Measurements from ENCODE around the gene CDCA7L. TPM values are rescaled to one million over a fixed set of nuclear protein-coding genes. Genes with fewer than 3 reads are reported as not detected.
A peak's percentile ranks its signal among the peaks of the same experiment; 100 is the strongest.
"Not testable (repeated sequence)": the region's sequence is repeated elsewhere in the genome, so short reads cannot be mapped to it uniquely, and the experiment has no call there.

Gene CDCA7L
- polyA plus RNA-seq, 6 donors from 2014 or later = 229 to 356 (median 303) TPM

GRCh38 chr7:21887779-21888178 lies 57.9 kb downstream of the CDCA7L start:
- ATAC-seq (ENCODE audit: low read depth in 2 of 2) (no peak), DNase-seq (no peak)
- peak overlapping the region in 1 of 6 donors; percentile 29 for H3K27ac Mint-ChIP-seq
- H3K4me3 Mint-ChIP-seq = no peak overlapping the region
- no peaks in the 10 kb centered on the region for H3K9me3 Mint-ChIP-seq
- H3K27me3 Mint-ChIP-seq = no peaks in the 10 kb centered on the region
- no peaks in the 10 kb centered on the region for H3K36me3 Mint-ChIP-seq
- H3K4me1 Mint-ChIP-seq = peaks cover 0 to 12% (median 8%) of the 10 kb centered on the region in 3 donors

GRCh38 chr7:21887353-21887752 lies 58.3 kb downstream of the CDCA7L start:
- ATAC-seq (ENCODE audit: low read depth in 2 of 2) = no peak
- H3K27ac Mint-ChIP-seq = no peak overlapping the region
- DNase-seq = no peak

GRCh38 chr7:21886396-21886795 lies 59.3 kb downstream of the CDCA7L start:
- Mint-ChIP-seq H3K36me3 (no peaks in the 10 kb centered on the region), H3K4me1 (peaks cover 0 to 5% (median 0%) of the 10 kb centered on the region in 3 donors), H3K27me3 (no peaks in the 10 kb centered on the region), H3K27ac (peak overlapping the region in 1 of 6 donors; percentile 4), H3K4me3 (peak overlapping the region in 1 of 8 donors; percentile 66), H3K9me3 (no peaks in the 10 kb centered on the region)
- DNase-seq (no peak), ATAC-seq (ENCODE audit: low read depth in 2 of 2) (no peak)

More at GRCh38 chr7:21887353-21887752, 58.3 kb downstream of the CDCA7L start:
- Mint-ChIP-seq H3K4me3 (no peak overlapping the region), H3K27me3 (no peaks in the 10 kb centered on the region), H3K9me3 (no peaks in the 10 kb centered on the region), H3K36me3 (no peaks in the 10 kb centered on the region), H3K4me1 (peaks cover 0 to 8% (median 6%) of the 10 kb centered on the region in 3 donors)

GRCh38 chr7:21884496-21884895 lies 61.2 kb downstream of the CDCA7L start:
- no peak for ATAC-seq (ENCODE audit: low read depth in 2 of 2)

GRCh38 chr7:21883501-21883900 lies 62.2 kb downstream of the CDCA7L start:
- H3K9me3 Mint-ChIP-seq; H3K27me3 Mint-ChIP-seq; ATAC-seq (ENCODE audit: low read depth in 2 of 2); H3K4me3 Mint-ChIP-seq; H3K36me3 Mint-ChIP-seq; H3K4me1 Mint-ChIP-seq; H3K27ac Mint-ChIP-seq; DNase-seq: not testable (repeated sequence)

More at GRCh38 chr7:21884496-21884895, 61.2 kb downstream of the CDCA7L start:
- Mint-ChIP-seq H3K27ac (no peak overlapping the region), H3K4me3 (no peak overlapping the region), H3K36me3 (no peaks in the 10 kb centered on the region), H3K27me3 (no peaks in the 10 kb centered on the region), H3K9me3 (no peaks in the 10 kb centered on the region), H3K4me1 (no peaks in the 10 kb centered on the region)
- no peak for DNase-seq

GRCh38 chr7:21883069-21883468 lies 62.6 kb downstream of the CDCA7L start:
- Mint-ChIP-seq H3K36me3 (no peaks in the 10 kb centered on the region), H3K27ac (no peak overlapping the region), H3K27me3 (no peaks in the 10 kb centered on the region)

GRCh38 chr7:21869785-21870402 lies 75.8 kb downstream of the CDCA7L start:
- H3K4me1 Mint-ChIP-seq = peaks cover 0 to 7% (median 2%) of the 10 kb centered on the region in 3 donors
- H3K4me3 Mint-ChIP-seq = no peak overlapping the region
- no peaks in the 10 kb centered on the region for H3K9me3 Mint-ChIP-seq
- H3K27ac Mint-ChIP-seq = peak overlapping the region in 1 of 6 donors; percentile 37
- H3K36me3 Mint-ChIP-seq = peaks cover 0 to 8% of the 10 kb centered on the region in 2 donors
- DNase-seq (no peak), ATAC-seq (ENCODE audit: low read depth in 2 of 2) (no peak)
- no peaks in the 10 kb centered on the region for H3K27me3 Mint-ChIP-seq

More at GRCh38 chr7:21883069-21883468, 62.6 kb downstream of the CDCA7L start:
- ATAC-seq (ENCODE audit: low read depth in 2 of 2) = no peak
- H3K4me1 Mint-ChIP-seq = no peaks in the 10 kb centered on the region
- no peaks in the 10 kb centered on the region for H3K9me3 Mint-ChIP-seq
- DNase-seq = no peak
- no peak overlapping the region for H3K4me3 Mint-ChIP-seq

GRCh38 chr7:21868576-21868850 lies 77.2 kb downstream of the CDCA7L start:
- peak overlapping the region in 1 of 6 donors; percentile 10 for H3K27ac Mint-ChIP-seq
- peak overlapping the region in 1 of 8 donors; percentile 9 for H3K4me3 Mint-ChIP-seq
- no peak for ATAC-seq (ENCODE audit: low read depth in 2 of 2)
- H3K9me3 Mint-ChIP-seq = no peaks in the 10 kb centered on the region
- H3K27me3 Mint-ChIP-seq = no peaks in the 10 kb centered on the region
- H3K36me3 Mint-ChIP-seq = peaks cover 0 to 8% of the 10 kb centered on the region in 2 donors
- peaks cover 0 to 7% (median 2%) of the 10 kb centered on the region in 3 donors for H3K4me1 Mint-ChIP-seq
- no peak for DNase-seq

GRCh38 chr7:21867816-21868575 lies 77.7 kb downstream of the CDCA7L start:
- DNase-seq = no peak
- H3K4me3 Mint-ChIP-seq = peak overlapping the region in 1 of 8 donors; percentile 9
- no peaks in the 10 kb centered on the region for H3K9me3 Mint-ChIP-seq
- peak overlapping the region in 1 of 6 donors; percentile 26 for H3K27ac Mint-ChIP-seq
- no peaks in the 10 kb centered on the region for H3K27me3 Mint-ChIP-seq
- no peak for ATAC-seq (ENCODE audit: low read depth in 2 of 2)
- H3K36me3 Mint-ChIP-seq = peaks cover 0 to 8% of the 10 kb centered on the region in 2 donors
- peaks cover 0 to 7% (median 2%) of the 10 kb centered on the region in 3 donors for H3K4me1 Mint-ChIP-seq

- ATAC-seq (ENCODE audit: low read depth in 2 of 2) = no peak
Observed at GRCh38 chr7:21867226-21867625, 78.5 kb downstream of the CDCA7L start.

GRCh38 chr7:21866731-21867130 lies 79.0 kb downstream of the CDCA7L start:
- ATAC-seq (ENCODE audit: low read depth in 2 of 2) (no peak), DNase-seq (no peak)
- no peaks in the 10 kb centered on the region for H3K9me3 Mint-ChIP-seq
- H3K27ac Mint-ChIP-seq = no peak overlapping the region
- H3K27me3 Mint-ChIP-seq = no peaks in the 10 kb centered on the region
- no peaks in the 10 kb centered on the region for H3K36me3 Mint-ChIP-seq
- H3K4me3 Mint-ChIP-seq = no peak overlapping the region
- H3K4me1 Mint-ChIP-seq = peaks cover 0 to 7% (median 2%) of the 10 kb centered on the region in 3 donors

More at GRCh38 chr7:21867226-21867625, 78.5 kb downstream of the CDCA7L start:
- Mint-ChIP-seq H3K36me3 (peaks cover 0 to under 1% of the 10 kb centered on the region in 2 donors), H3K4me3 (no peak overlapping the region), H3K4me1 (peaks cover 0 to 7% (median 2%) of the 10 kb centered on the region in 3 donors), H3K9me3 (no peaks in the 10 kb centered on the region), H3K27me3 (no peaks in the 10 kb centered on the region), H3K27ac (peak overlapping the region in 3 of 6 donors; percentile 3 to 9 (median 3))
- DNase-seq = no peak

GRCh38 chr7:21865631-21866204 lies 80.0 kb downstream of the CDCA7L start:
- H3K9me3 Mint-ChIP-seq; H3K4me1 Mint-ChIP-seq; H3K36me3 Mint-ChIP-seq; H3K27me3 Mint-ChIP-seq; ATAC-seq (ENCODE audit: low read depth in 2 of 2); H3K4me3 Mint-ChIP-seq; DNase-seq: not testable (repeated sequence)
- peak overlapping the region in 1 of 6 donors; percentile 47 for H3K27ac Mint-ChIP-seq

GRCh38 chr7:21851559-21851967 lies 94.1 kb downstream of the CDCA7L start:
- Mint-ChIP-seq H3K4me3 (peak overlapping the region in 1 of 8 donors; percentile 57), H3K27ac (peak overlapping the region in 1 of 6 donors; percentile 77)
- no peak for DNase-seq

More at GRCh38 chr7:21851559-21851967, 94.1 kb downstream of the CDCA7L start:
- Mint-ChIP-seq H3K27me3 (no peaks in the 10 kb centered on the region), H3K4me1 (peaks cover 0 to 6% (median 5%) of the 10 kb centered on the region in 3 donors), H3K36me3 (peaks cover 4 to 14% of the 10 kb centered on the region in 2 donors), H3K9me3 (peaks cover 0 to 11% (median 4%) of the 10 kb centered on the region in 7 donors)
- no peak for ATAC-seq (ENCODE audit: low read depth in 2 of 2)

Measured in naive B cell (primary cell).